GM12878 (cell line): Measurements from ENCODE around the gene DSTYK.

ENCODE experiments used
- CBX5 ChIP-seq: sonication (generic); IDR thresholded peaks from 2 replicates; pipeline ENCODE4 v1.6.1; 2016; ENCODE audit warnings: low read depth, moderate library complexity, mild to moderate bottlenecking, inconsistent platforms
- CTCF ChIP-seq, 3 experiments: IDR thresholded peaks in 2 of 3; conservative IDR thresholded peaks in 1 of 3; 2 replicates each; pipeline ENCODE4 v1.5.1; 2011; ENCODE audit warnings: low read depth in 3 of 3, low read length in 3 of 3, mild to moderate bottlenecking in 3 of 3, control low read depth in 2 of 3, moderate library complexity in 2 of 3, inconsistent platforms in 1 of 3, mixed read lengths in 1 of 3; ENCODE audit not compliant: control insufficient read depth in 2 of 3, insufficient read depth in 1 of 3; ENCODE audit errors: extremely low read depth in 1 of 3
- EP300 ChIP-seq, 2 experiments: fragments of 150-350 bp in 1 of 2; IDR thresholded peaks; 2 replicates each; pipeline ENCODE4 v1.6.1; 2011 to 2012; ENCODE audit warnings: low read depth in 2 of 2, low read length in 2 of 2, borderline replicate concordance in 1 of 2, improper control_type of control experiment in 1 of 2, inconsistent platforms in 1 of 2; ENCODE audit not compliant: control insufficient read depth in 1 of 2
- EZH2 ChIP-seq: IDR thresholded peaks from 2 replicates; pipeline ENCODE4 v1.6.1; 2012; ENCODE audit warnings: low read depth, mild to moderate bottlenecking, control low read depth, inconsistent platforms, low read length, borderline replicate concordance; ENCODE audit not compliant: control insufficient read depth
- JUND ChIP-seq: IDR thresholded peaks from 2 replicates; pipeline ENCODE4 v1.6.1; 2012; ENCODE audit warnings: low read depth, mild to moderate bottlenecking, low read length, improper control_type of control experiment, moderate library complexity
- NBN ChIP-seq: fragments of 450-650 bp; IDR thresholded peaks from 2 replicates; pipeline ENCODE4 v1.6.1; 2016
- POLR2AphosphoS5 ChIP-seq: IDR thresholded peaks from 2 replicates; pipeline ENCODE4 v1.6.1; 2011; ENCODE audit warnings: mild to moderate bottlenecking, low read length, inconsistent platforms
- RUNX3 ChIP-seq: IDR thresholded peaks from 2 replicates; pipeline ENCODE4 v1.6.1; 2012; ENCODE audit warnings: low read length, inconsistent platforms
- USF1 ChIP-seq: IDR thresholded peaks from 2 replicates; pipeline ENCODE4 v1.6.1; 2011; ENCODE audit warnings: borderline replicate concordance, low read depth, mild to moderate bottlenecking, moderate library complexity, mixed read lengths, low read length; ENCODE audit not compliant: insufficient read depth; ENCODE audit errors: extremely low read length
- ZBTB11 ChIP-seq: fragments of 450-650 bp; formaldehyde crosslinking; IDR thresholded peaks from 2 replicates; pipeline ENCODE4 v1.5.0; 2022; ENCODE audit warnings: mild to moderate bottlenecking, missing genetic modification characterization
- ZNF274 ChIP-seq: IDR thresholded peaks from one replicate; pipeline ENCODE4 v1.8.0; 2011; ENCODE audit not compliant: insufficient read length, insufficient read depth

- TF ChIP-seq CTCF (IDR thresholded peaks at IDR 0.05 in 2 of 3, conservative IDR thresholded peaks at IDR 0.05 in 1 of 3; ENCODE audit: control insufficient read depth in 2 of 3, extremely low read depth in 1 of 3, insufficient read depth in 1 of 3, low read depth in 3 of 3, low read length in 3 of 3) (no peak), NBN (no peak), CBX5 (no peak), RUNX3 (no peak), ZBTB11 (CRISPR knock-in tag) (no peak), POLR2AphosphoS5 (no peak), USF1 (no peak), EP300 (IDR thresholded peaks at IDR 0.05; ENCODE audit: borderline replicate concordance in 1 of 2, control insufficient read depth in 1 of 2, low read depth in 2 of 2, low read length in 2 of 2) (no peak), EZH2 (no peak), JUND (no peak), ZNF274 (no peak)
Measured at GRCh38 chr1:205109269-205109668, 102.2 kb downstream of the DSTYK start.
